GM18498 (cell line): ENCODE measurements around the gene MYB.
"Not testable (repeated sequence)": the region's sequence is repeated elsewhere in the genome, so short reads cannot be mapped to it uniquely, and the experiment has no call there.

Source experiments
- ATAC-seq: cut with Tn5 transposase; IDR thresholded peaks from one replicate; pipeline ENCODE4 v1.9.1; 2021; ENCODE audit warnings: mild to moderate bottlenecking, moderate library complexity; ENCODE audit not compliant: unreplicated experiment

Gene MYB

DNA sequence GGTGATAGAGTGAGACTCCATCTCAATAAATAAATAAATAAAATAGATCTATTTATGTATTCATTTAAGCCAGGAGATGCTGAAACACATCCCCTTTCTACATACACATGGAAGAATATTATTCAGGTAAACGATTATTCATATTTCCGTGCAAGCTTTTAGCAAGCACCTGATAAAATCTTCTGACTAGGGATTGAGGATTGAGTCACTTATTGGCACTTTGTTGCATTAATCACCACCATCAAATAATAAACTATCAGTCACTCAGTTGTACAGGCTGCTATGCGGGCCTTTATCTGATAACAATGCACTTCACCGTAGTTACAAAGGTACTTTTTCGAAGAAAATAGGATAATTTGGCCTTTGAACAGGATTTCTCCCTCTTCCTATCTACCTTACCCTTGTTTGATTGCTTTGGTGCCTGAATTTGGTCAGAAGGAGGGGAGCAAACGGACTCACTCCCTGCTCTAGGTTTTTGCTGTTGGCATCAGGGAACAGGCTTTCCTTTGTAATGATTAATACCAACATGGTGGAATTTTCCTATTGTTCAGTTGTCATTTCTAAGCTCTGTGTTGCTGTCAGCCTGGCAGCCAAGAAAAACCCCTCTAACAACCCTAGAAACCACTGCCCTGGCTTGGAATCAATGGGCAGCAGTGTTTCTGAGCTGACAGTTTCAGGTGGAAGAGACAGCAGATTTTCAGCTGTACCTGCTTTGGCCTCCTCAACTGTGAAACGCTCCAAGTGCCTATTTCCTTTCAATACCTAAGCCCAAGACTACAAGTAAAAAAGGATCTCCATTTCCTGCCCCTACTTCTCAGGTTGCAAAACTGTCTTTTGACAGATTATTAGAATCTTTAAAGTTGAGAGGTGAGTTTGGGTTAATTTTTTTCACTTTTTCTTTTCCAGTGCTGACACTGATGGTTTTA is 63.0 kb downstream of the MYB start:
- no peak for ATAC-seq

- no peak for ATAC-seq
These were observed 63.7 kb downstream of the MYB start for GRCh38 chr6:135244805-135245204.

GRCh38 chr6:135246412-135247012 is 65.4 kb downstream of the MYB start:
- not testable (repeated sequence) for ATAC-seq

DNA sequence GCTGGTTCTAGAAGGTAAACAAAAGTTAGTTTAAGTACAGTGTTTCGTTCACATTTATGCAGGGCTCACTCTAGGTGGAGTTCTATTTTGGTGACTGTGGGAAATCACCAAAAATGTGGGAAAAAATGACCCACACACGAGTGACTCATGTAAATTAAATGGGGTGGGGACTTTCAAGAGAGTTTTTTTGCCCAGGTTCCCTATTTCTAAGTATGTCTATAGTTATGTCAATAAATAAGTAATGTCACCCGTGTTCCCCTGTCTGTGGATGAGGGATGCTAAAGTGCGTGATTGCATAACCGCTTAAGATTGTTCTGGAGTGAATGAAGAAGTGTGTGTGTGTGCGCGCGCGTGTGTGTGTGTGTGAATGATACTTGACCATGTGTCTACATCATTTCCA is 69.1 kb downstream of the MYB start:
- ATAC-seq = no peak

GRCh38 chr6:135250751-135251497 is 69.8 kb downstream of the MYB start:
- ATAC-seq = no peak

DNA sequence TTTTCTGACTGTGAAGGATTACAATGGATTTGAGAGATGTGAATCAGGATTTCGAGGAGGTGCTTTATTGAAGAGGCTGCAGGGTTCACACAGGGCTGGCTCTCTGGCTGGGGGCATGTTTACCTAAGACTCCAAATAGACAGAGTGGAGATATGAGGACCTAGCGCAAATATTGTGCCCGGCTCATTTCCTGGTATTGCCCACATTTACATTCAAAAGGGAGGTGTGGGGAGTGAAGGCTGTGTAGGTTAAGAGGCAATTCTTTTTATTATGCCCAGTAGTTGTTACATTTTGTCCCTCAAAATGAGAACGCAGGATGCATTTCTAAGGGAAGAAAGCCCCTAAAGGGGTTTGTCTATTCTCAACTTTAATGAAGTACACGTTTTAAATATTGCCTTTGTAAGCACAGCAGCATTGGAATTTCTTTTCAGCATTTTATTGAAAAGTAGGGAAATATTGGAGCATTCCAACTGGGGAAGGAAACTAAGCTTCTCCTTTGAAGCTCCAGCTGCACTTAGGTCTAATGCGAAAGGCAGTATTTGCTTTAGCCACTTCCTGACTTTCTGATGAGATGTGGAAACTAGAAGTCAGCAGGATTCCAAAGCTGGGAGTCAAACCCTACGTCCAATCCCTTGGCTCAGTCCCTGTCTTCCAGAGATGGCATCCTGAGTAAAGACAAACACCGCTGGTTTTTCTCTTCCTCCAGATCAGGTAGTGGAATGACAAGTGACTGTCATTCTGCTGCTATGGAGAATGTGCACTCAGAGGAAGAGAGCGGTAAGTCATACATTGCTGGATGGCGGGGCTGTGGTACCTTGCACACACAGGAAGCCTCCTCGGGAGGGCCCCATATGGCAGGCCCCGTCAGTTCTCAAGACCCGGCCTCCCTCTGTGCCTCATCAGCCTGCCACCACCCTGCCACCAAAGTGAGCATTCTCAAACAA is 70.7 kb downstream of the MYB start:
- no peak for ATAC-seq

- no peak for ATAC-seq
These were observed 73.4 kb downstream of the MYB start for GRCh38 chr6:135254471-135254870.

- no peak for ATAC-seq
These were observed 75.8 kb downstream of the MYB start for GRCh38 chr6:135256866-135257265.

DNA sequence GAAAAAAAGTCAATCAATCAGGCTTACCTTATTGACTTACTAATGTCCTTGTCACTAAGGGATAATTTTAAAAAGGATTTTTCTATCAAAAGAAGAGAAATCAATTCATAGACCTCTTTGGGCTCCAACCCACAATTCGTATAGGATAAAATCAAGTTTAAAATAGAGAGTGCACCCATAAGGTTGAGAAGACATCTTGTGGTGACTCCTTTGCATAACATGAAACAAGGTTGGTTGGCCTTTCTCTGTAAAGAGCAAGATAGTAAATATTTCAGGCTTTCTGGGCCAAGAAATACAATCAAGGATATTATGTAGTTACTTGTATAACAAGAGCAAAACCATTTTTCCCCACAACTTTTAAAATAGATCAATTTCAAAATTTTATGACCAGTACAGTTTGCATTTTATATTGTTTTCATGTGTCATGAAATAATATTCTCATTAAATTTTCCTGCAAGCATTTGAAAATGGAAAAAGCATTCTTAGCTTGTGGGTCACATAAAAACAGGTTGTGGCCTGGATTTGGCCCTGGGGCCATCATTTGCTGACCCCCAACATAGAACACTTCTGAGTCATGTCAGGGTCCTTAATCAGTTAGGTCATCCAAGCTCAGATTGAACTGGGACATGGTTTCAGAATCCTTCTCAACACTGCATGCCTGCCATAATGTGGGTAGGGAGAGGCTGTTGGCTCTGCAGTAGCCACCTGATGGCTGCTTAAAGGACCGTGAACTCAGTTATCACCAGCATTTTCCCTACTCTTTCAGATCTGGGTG is 76.7 kb downstream of the MYB start:
- ATAC-seq = no peak

DNA sequence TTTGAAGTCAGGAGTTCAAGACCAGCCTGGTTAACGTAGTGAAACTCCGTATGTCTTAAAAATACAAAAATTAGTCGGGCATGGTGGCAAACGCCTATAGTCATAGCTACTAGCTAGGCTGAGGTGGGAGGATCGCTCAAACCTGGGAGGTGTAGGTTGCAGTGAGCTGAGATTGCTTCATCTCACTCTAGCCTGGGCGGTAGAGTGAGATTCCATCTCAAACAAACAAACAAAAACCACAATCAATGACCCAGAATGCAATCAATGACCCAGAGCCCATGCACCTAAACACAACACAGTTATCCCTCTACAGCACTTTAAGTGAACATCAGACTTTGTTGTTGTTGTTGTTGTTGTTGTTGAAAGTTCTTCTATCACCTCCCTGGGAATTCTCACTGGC is 77.9 kb downstream of the MYB start:
- no peak for ATAC-seq

GRCh38 chr6:135260612-135261011 is 79.5 kb downstream of the MYB start:
- no peak for ATAC-seq

DNA sequence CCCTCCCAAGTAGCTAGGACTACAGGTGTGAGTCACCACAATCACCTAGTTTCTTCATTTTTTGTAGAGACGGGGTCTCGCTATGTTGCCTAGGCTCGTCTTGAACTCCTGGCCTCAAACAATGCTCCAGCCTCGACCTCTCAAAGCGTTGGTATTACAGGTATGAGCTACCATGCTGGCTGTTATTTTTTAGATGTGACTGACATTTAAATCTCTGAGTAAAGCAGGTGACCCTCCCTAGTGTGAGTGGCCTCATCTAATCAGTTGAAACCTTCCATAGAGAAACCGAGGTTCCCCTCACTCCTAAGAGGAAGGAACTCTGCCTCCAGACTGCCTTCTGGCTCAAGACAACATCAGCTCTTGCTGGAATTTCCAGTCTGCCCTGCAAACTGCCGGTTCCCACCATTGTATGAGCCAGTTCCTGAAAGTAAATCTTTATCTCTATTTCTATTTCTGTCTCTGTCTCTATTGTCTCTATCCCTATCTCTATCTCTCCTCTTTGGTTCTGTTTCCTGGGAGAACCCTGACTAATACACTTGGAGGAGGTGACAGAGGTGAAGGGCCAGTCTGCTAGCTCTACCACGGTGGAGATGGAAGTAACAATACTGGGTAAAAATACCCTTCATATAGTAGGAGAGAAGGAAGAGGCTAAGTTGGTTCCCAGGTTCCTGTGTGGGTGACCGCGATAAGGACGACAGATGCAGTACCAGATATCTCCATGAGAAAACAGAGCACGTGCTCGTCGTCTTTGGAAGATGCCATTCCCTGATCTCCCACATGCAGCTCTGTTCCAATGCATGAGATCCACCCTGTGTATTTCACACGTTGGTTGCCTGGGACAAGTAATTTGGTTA is 81.0 kb downstream of the MYB start:
- ATAC-seq = no peak

GRCh38 chr6:135265278-135265677 is 84.2 kb downstream of the MYB start:
- no peak for ATAC-seq

- ATAC-seq = no peak
These were observed 85.6 kb downstream of the MYB start for GRCh38 chr6:135266675-135267074.

GRCh38 chr6:135267085-135267484 is 86.0 kb downstream of the MYB start:
- no peak for ATAC-seq

DNA sequence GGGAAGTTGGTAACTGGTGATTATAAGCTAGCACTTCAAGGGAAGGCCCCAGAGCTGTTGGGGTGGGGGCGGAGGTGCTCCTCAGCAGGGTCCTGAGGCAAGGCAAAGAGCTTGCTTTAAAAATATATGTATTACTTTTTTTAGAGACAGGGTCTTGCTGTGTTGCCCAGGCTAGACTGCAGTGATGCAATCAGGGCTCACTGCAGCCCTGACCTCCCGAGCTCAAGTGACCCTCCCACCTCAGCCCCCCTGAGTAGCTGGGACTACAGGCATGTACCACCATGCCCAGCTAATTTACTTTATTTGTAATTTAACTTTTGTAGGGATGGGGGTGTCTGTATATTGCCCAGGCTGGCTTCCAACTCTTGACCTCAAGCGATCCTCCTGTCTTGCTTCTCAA is 87.2 kb downstream of the MYB start:
- ATAC-seq = no peak

DNA sequence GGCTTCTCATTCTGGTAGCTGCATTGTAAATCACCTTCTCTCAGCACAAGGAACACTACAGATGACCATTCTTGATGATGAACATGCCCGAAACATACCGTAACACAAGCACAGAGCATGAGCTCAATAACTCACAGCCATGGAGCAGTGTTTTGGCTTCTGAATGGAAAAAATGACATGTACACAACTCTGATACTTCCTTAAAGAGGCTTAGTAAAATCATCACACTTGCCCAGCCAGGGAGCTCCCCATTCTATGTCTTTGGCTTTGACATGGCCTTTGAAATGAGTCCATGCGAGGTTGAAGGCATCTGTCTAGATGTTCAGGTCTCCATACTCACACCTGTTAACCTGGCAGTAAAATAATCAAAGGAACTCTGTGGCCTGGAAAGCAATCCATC is 87.6 kb downstream of the MYB start:
- ATAC-seq = no peak
